Nephron (organoid): Measurements from ENCODE around the gene HPCAL1.

Experiments used
- H3K27ac Mint-ChIP-seq, 3 experiments: 2 replicates each; pipeline ENCODE4 v1.8.0; 2020; ENCODE audit warnings: mixed read lengths in 3 of 3, mild to moderate bottlenecking in 2 of 3, moderate library complexity in 1 of 3
- H3K27me3 Mint-ChIP-seq: 2 replicates; pipeline ENCODE4 v1.8.0; 2021; ENCODE audit warnings: low read depth, mild to moderate bottlenecking, moderate library complexity, mixed read lengths
- H3K36me3 Mint-ChIP-seq: 2 replicates; pipeline ENCODE4 v1.8.0; 2020; ENCODE audit warnings: low read depth, mixed read lengths
- H3K4me1 Mint-ChIP-seq: 2 replicates; pipeline ENCODE4 v1.8.0; 2020; ENCODE audit warnings: mixed read lengths
- H3K4me3 Mint-ChIP-seq, 3 experiments: 2 replicates each; pipeline ENCODE4 v1.8.0; 2020; ENCODE audit warnings: mild to moderate bottlenecking in 3 of 3, mixed read lengths in 3 of 3, moderate library complexity in 2 of 3
- H3K9me3 Mint-ChIP-seq: 2 replicates; pipeline ENCODE4 v1.8.0; 2020; ENCODE audit warnings: mixed read lengths
- CTCF ChIP-seq, 3 experiments: fragments of 200-600 bp; sonication (generic); IDR thresholded peaks; one replicate each; pipeline ENCODE4 v1.5.0; 2021; ENCODE audit warnings: antibody characterized with exemption in 3 of 3; ENCODE audit not compliant: unreplicated experiment in 3 of 3

The HPCAL1 gene

GRCh38 chr2:10381997-10382353 lies 79.3 kb downstream of the HPCAL1 start:
- Mint-ChIP-seq H3K4me3 (no peak overlapping the region), H3K27me3 (peaks cover 33% of the 10 kb centered on the region), H3K36me3 (no peaks in the 10 kb centered on the region), H3K4me1 (peaks cover 41% of the 10 kb centered on the region), H3K9me3 (no peaks in the 10 kb centered on the region), H3K27ac (no peak overlapping the region)
- TF ChIP-seq CTCF (IDR thresholded peaks at IDR 0.05; ENCODE audit: unreplicated experiment in 3 of 3) = no peak

- peaks cover 41% of the 10 kb centered on the region for H3K4me1 Mint-ChIP-seq
- H3K36me3 Mint-ChIP-seq = no peaks in the 10 kb centered on the region
- no peak for TF ChIP-seq CTCF (IDR thresholded peaks at IDR 0.05; ENCODE audit: unreplicated experiment in 3 of 3)
- H3K27ac Mint-ChIP-seq = no peak overlapping the region
- H3K27me3 Mint-ChIP-seq = peaks cover 34% of the 10 kb centered on the region
- no peak overlapping the region for H3K4me3 Mint-ChIP-seq
- H3K9me3 Mint-ChIP-seq = no peaks in the 10 kb centered on the region
These were observed 79.8 kb downstream of the HPCAL1 start for GRCh38 chr2:10382354-10383061.

GRCh38 chr2:10383960-10384734 lies 81.4 kb downstream of the HPCAL1 start:
- peaks cover 32% of the 10 kb centered on the region for H3K4me1 Mint-ChIP-seq
- TF ChIP-seq CTCF (IDR thresholded peaks at IDR 0.05; ENCODE audit: unreplicated experiment in 3 of 3) = no peak
- no peaks in the 10 kb centered on the region for H3K36me3 Mint-ChIP-seq
- H3K9me3 Mint-ChIP-seq = no peaks in the 10 kb centered on the region
- no peak overlapping the region for H3K4me3 Mint-ChIP-seq
- H3K27me3 Mint-ChIP-seq = peaks cover 33% of the 10 kb centered on the region
- H3K27ac Mint-ChIP-seq = no peak overlapping the region

GRCh38 chr2:10385501-10385900 lies 82.8 kb downstream of the HPCAL1 start:
- Mint-ChIP-seq H3K9me3 (no peaks in the 10 kb centered on the region), H3K27me3 (peaks cover 30% of the 10 kb centered on the region), H3K36me3 (no peaks in the 10 kb centered on the region), H3K4me3 (no peak overlapping the region), H3K4me1 (peaks cover 29% of the 10 kb centered on the region), H3K27ac (no peak overlapping the region)
- TF ChIP-seq CTCF (IDR thresholded peaks at IDR 0.05; ENCODE audit: unreplicated experiment in 3 of 3) = no peak

GRCh38 chr2:10385933-10386773 lies 83.4 kb downstream of the HPCAL1 start:
- no peak for TF ChIP-seq CTCF (IDR thresholded peaks at IDR 0.05; ENCODE audit: unreplicated experiment in 3 of 3)
- no peaks in the 10 kb centered on the region for H3K36me3 Mint-ChIP-seq
- H3K9me3 Mint-ChIP-seq = no peaks in the 10 kb centered on the region
- H3K4me3 Mint-ChIP-seq = no peak overlapping the region
- peaks cover 25% of the 10 kb centered on the region for H3K4me1 Mint-ChIP-seq
- H3K27me3 Mint-ChIP-seq = peaks cover 29% of the 10 kb centered on the region
- H3K27ac Mint-ChIP-seq = peak overlapping the region in 1 of 3 experiments; percentile 7
